Smooth muscle cell (in vitro differentiated cells): ENCODE measurements around the gene FBXL15. TPM values are rescaled to one million over a fixed set of nuclear protein-coding genes. Genes with fewer than 3 reads are reported as not detected.

Experiments used
- DNase-seq: peaks from one replicate; lab custom pipeline; 2025; ENCODE audit not compliant: unreplicated experiment; lab: John Stamatoyannopoulos, UW
- H2AFZ ChIP-seq: fragments of 200-600 bp; sonication (generic); 2 replicates; pipeline ENCODE4 v1.6.0; 2016; ENCODE audit warnings: antibody characterized with exemption, low read depth, mild to moderate bottlenecking
- H3F3A ChIP-seq: fragments of 200-600 bp; sonication (generic); 2 replicates; pipeline ENCODE4 v1.6.0; 2017; ENCODE audit warnings: antibody characterized with exemption, low read depth
- H3K27ac ChIP-seq: fragments of 200-600 bp; sonication (generic); 2 replicates; pipeline ENCODE4 v1.5.1; 2016; ENCODE audit warnings: low read depth, mild to moderate bottlenecking
- H3K27me3 ChIP-seq: fragments of 200-600 bp; sonication (generic); 2 replicates; pipeline ENCODE4 v1.6.1; 2016; ENCODE audit warnings: low read depth, mild to moderate bottlenecking
- H3K36me3 ChIP-seq: fragments of 200-600 bp; sonication (generic); 2 replicates; pipeline ENCODE4 v1.5.1; 2016; ENCODE audit warnings: low read depth
- H3K4me1 ChIP-seq: fragments of 200-600 bp; sonication (generic); 2 replicates; pipeline ENCODE4 v1.5.1; 2016; ENCODE audit warnings: low read depth
- H3K4me2 ChIP-seq: fragments of 200-600 bp; sonication (generic); 2 replicates; pipeline ENCODE4 v1.6.0; 2016; ENCODE audit warnings: mild to moderate bottlenecking
- H3K4me3 ChIP-seq: fragments of 200-600 bp; sonication (generic); 2 replicates; pipeline ENCODE4 v1.5.1; 2016; ENCODE audit warnings: mild to moderate bottlenecking
- H3K79me2 ChIP-seq: fragments of 200-600 bp; sonication (generic); 2 replicates; pipeline ENCODE4 v1.6.0; 2016; ENCODE audit warnings: low read depth, mild to moderate bottlenecking
- H3K9ac ChIP-seq: fragments of 200-600 bp; sonication (generic); 2 replicates; pipeline ENCODE4 v1.6.0; 2016; ENCODE audit warnings: low read depth
- H3K9me3 ChIP-seq: fragments of 200-600 bp; sonication (generic); replicated peaks from 2 replicates; pipeline ENCODE4 v1.5.1; 2016; ENCODE audit warnings: low read depth
- H4K20me1 ChIP-seq: fragments of 200-600 bp; sonication (generic); 2 replicates; pipeline ENCODE4 v1.6.0; 2016; ENCODE audit warnings: low read depth
- CTCF ChIP-seq: fragments of 200-600 bp; sonication (generic); IDR thresholded peaks from 2 replicates; pipeline ENCODE4 v1.5.1; 2017; ENCODE audit warnings: borderline replicate concordance, mild to moderate bottlenecking, antibody characterized with exemption; ENCODE audit not compliant: insufficient read depth, poor library complexity, severe bottlenecking
- WGBS: methylation state at CpG from one replicate; pipeline ENCODE4 v1.1.7; 2016; ENCODE audit warnings: low lambda C conversion rate; 5-methylcytosine and 5-hydroxymethylcytosine counted together
- polyA plus RNA-seq: library from polyadenylated mRNA; unstranded; fragments of >200 nt; fragmentation: Nextera tagmentation; extraction: Ambion mirVana; gene quantifications from 2 replicates; pipeline ENCODE4 v1.2.1, GENCODE V29; 2016
- total RNA-seq: library from RNA; depleted of rRNA; stranded (reverse); fragments of >200 nt; gene quantifications from 2 replicates; pipeline ENCODE4 v1.2.3, GENCODE V29; 2014

The FBXL15 gene
- total and polyA plus RNA-seq, 2 experiments from 2014 or later: 8.2 to 29.0 TPM

GRCh38 chr10:102429468-102429867 lies 8.8 kb downstream of the FBXL15 start:
- no peaks in the 10 kb centered on the region for H3K36me3 ChIP-seq
- H3K27ac ChIP-seq: no peak overlapping the region
- no peaks in the 10 kb centered on the region for H3F3A ChIP-seq
- no peaks in the 10 kb centered on the region for H3K9me3 ChIP-seq
- H3K4me1 ChIP-seq: peaks cover 8% of the 10 kb centered on the region
- no peak overlapping the region for H3K4me3 ChIP-seq
- 90% methylated on average over 8 of the region's 8 CpGs for WGBS
- no peak for DNase-seq
- no peak overlapping the region for H3K4me2 ChIP-seq
- no peak for TF ChIP-seq CTCF
- no peaks in the 10 kb centered on the region for H4K20me1 ChIP-seq
- H2AFZ ChIP-seq: no peak overlapping the region
- peaks cover 3% of the 10 kb centered on the region for H3K79me2 ChIP-seq
- H3K27me3 ChIP-seq: no peaks in the 10 kb centered on the region
- no peak overlapping the region for H3K9ac ChIP-seq

- peak overlapping the region; percentile 97 for H3K4me3 ChIP-seq
- H3K4me1 ChIP-seq: peaks cover 23% of the 10 kb centered on the region
- H2AFZ ChIP-seq: peak overlapping the region; percentile 97
- H4K20me1 ChIP-seq: no peaks in the 10 kb centered on the region
- H3K27ac ChIP-seq: peak overlapping the region; percentile 59
- no peaks in the 10 kb centered on the region for H3K9me3 ChIP-seq
- no peaks in the 10 kb centered on the region for H3K27me3 ChIP-seq
- no peak for TF ChIP-seq CTCF
- peak overlapping the region; percentile 89 for H3K9ac ChIP-seq
- peak overlapping the region; percentile 100 for H3K4me2 ChIP-seq
- no peaks in the 10 kb centered on the region for H3F3A ChIP-seq
- peaks cover 11% of the 10 kb centered on the region for H3K79me2 ChIP-seq
- 23% methylated on average over 4 of the region's 4 CpGs for WGBS
- no peaks in the 10 kb centered on the region for H3K36me3 ChIP-seq
- DNase-seq: no peak
Observed at GRCh38 chr10:102431452-102432124, 11.0 kb downstream of the FBXL15 start.

- Histone ChIP-seq H3K9ac (peak within 1 kb of the TSS; percentile 89), H3K4me1 (peaks cover 23% of the 10 kb centered on the region), H3K9me3 (no peaks in the 10 kb centered on the region), H3K79me2 (peaks cover 11% of the 10 kb centered on the region), H3K4me2 (peak within 1 kb of the TSS; percentile 100), H3K27me3 (no peaks in the 10 kb centered on the region), H2AFZ (peak within 1 kb of the TSS; percentile 97), H3F3A (no peaks in the 10 kb centered on the region), H3K36me3 (no peaks in the 10 kb centered on the region), H3K4me3 (peak within 1 kb of the TSS; percentile 97), H3K27ac (peak within 1 kb of the TSS; percentile 59), H4K20me1 (no peaks in the 10 kb centered on the region)
- TF ChIP-seq CTCF: no peak
- under 1% methylated on average over 46 of the region's 52 CpGs for WGBS
- DNase-seq: peak; percentile 79
Observed at GRCh38 chr10:102432162-102432950, 11.7 kb downstream of the FBXL15 start, which contains the start of gene CUEDC2. Gene CUEDC2, minus strand, starts transcription at chr10:102432574. Its CDS starts 7,386 bp downstream, at chr10:102425188.
